A673 (cell line): ENCODE measurements around the gene TAF6L. TPM values are rescaled to one million over a fixed set of nuclear protein-coding genes. Genes with fewer than 3 reads are reported as not detected.

ENCODE experiments used
- BruUV-seq: library from RNA; stranded (reverse); fragments of 400-500 nt; replicated peaks from 2 replicates; lab custom pipeline; 2021; lab: Mats Ljungman, UMichigan
- CTCF ChIA-PET: fragments of 300-600 bp; sonication (Branson Sonifier 250); formaldehyde crosslinking; loops from one replicate; lab custom pipeline; 2022; ENCODE audit warnings: antibody characterized with exemption; lab: Charles Lee
- POLR2A ChIA-PET: fragments of 300-600 bp; sonication (Branson Sonifier 250); formaldehyde crosslinking; loops from one replicate; lab custom pipeline; 2022; ENCODE audit warnings: antibody characterized with exemption; ENCODE audit not compliant: low non-redundant PET; lab: Charles Lee
- DNase-seq: peaks from one replicate; pipeline ENCODE4 v3.0.0-alpha.2; 2015; ENCODE audit warnings: low spot score
- H3K27ac ChIP-seq: fragments of 200-600 bp; sonication (generic); 2 replicates; pipeline ENCODE4 v1.5.1; 2016; ENCODE audit warnings: mixed run types, low read depth, mild to moderate bottlenecking, mixed read lengths, antibody characterized with exemption, low read length; ENCODE audit not compliant: poor library complexity, severe bottlenecking
- H3K27me3 ChIP-seq: fragments of 200-600 bp; sonication (generic); replicated peaks from 2 replicates; pipeline ENCODE4 v1.6.1; 2017; ENCODE audit warnings: mixed run types, low read depth, mild to moderate bottlenecking, mixed read lengths, antibody characterized with exemption, low read length; ENCODE audit not compliant: insufficient read depth, poor library complexity
- H3K36me3 ChIP-seq: fragments of 200-600 bp; sonication (generic); 2 replicates; pipeline ENCODE4 v1.6.1; 2016; ENCODE audit warnings: mixed run types, mild to moderate bottlenecking, mixed read lengths, antibody characterized with exemption, low read length; ENCODE audit not compliant: insufficient read depth, poor library complexity, severe bottlenecking
- H3K4me1 ChIP-seq: fragments of 200-600 bp; sonication (generic); 2 replicates; pipeline ENCODE4 v1.6.1; 2017; ENCODE audit warnings: mixed run types, mild to moderate bottlenecking, mixed read lengths, antibody characterized with exemption, low read length; ENCODE audit not compliant: insufficient read depth, poor library complexity, severe bottlenecking
- H3K4me3 ChIP-seq: fragments of 200-600 bp; sonication (generic); 2 replicates; pipeline ENCODE4 v1.5.1; 2016; ENCODE audit warnings: low read depth, mixed run types, mild to moderate bottlenecking, mixed read lengths, low read length; ENCODE audit not compliant: poor library complexity, severe bottlenecking
- H3K9me3 ChIP-seq: fragments of 200-600 bp; sonication (generic); 2 replicates; pipeline ENCODE4 v1.6.1; 2016; ENCODE audit warnings: mixed run types, low read depth, mild to moderate bottlenecking, mixed read lengths, antibody characterized with exemption, low read length; ENCODE audit not compliant: poor library complexity, severe bottlenecking
- EZH2 ChIP-seq: fragments of 200-600 bp; sonication (generic); IDR thresholded peaks from 2 replicates; pipeline ENCODE4 v1.6.1; 2017; ENCODE audit warnings: borderline replicate concordance, low read depth, mild to moderate bottlenecking, mixed read lengths, antibody characterized with exemption, low read length; ENCODE audit not compliant: poor library complexity, severe bottlenecking
- intact Hi-C: fragments of 100-400 bp; cut with micrococcal nuclease; formaldehyde crosslinking; loops from one replicate; pipeline ENCODE4 v1.10.0; 2022; ENCODE audit not compliant: unreplicated experiment
- total RNA-seq: library from RNA; stranded (reverse); gene quantifications from 2 replicates; pipeline ENCODE4 v1.2.3, GENCODE V29; 2021
- TF ChIP-seq, protein P1 (sequence below): fragments of 300-800, 200-600 bp; sonication (generic); conservative IDR thresholded peaks from 2 replicates; pipeline ENCODE4 v1.5.1; 2017; ENCODE audit warnings: low read depth, mild to moderate bottlenecking, antibody characterized with exemption, low read length, moderate library complexity, mixed read lengths

TAF6L gene
- total RNA-seq, 1 experiment from 2014 or later = 70.9 TPM

DNA sequence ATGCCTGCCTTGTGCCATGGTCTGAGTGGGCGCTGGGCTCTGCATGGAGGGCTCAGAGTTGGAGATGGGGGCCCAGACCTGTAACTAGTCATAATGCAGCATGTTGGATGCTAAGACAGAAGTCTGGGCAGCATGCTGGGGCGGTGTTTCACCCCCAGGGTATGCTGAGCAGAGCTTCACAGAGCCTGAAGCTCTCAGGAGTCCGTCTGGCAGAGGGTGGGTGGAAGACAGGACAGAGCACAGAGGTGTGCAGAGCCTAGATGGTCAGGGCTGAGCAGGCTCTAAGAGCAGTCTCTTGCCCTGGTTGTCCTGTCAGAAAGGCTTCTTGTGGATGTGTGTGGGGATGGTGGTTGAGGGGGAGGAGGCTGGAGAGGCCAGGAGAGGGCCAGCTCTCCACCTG, 7.2 kb downstream of the TAF6L start:
- no peak overlapping the region for H3K27ac ChIP-seq
- no peaks in the 10 kb centered on the region for H3K27me3 ChIP-seq
- DNase-seq = no peak
- H3K36me3 ChIP-seq = peaks cover 63% of the 10 kb centered on the region
- no TSS peak for BruUV-seq
- ChIA-PET POLR2A (interaction anchor here (0.6 kb wide), 1 partner anchor 48 kb away, joined by 3 read pairs; no protein-coding TSS in a partner anchor), CTCF (no interaction called here)
- intact Hi-C loops = no loop called here
- H3K4me3 ChIP-seq = no peak overlapping the region
- no peaks in the 10 kb centered on the region for H3K4me1 ChIP-seq
- H3K9me3 ChIP-seq = no peaks in the 10 kb centered on the region
- TF ChIP-seq, protein P1, sequence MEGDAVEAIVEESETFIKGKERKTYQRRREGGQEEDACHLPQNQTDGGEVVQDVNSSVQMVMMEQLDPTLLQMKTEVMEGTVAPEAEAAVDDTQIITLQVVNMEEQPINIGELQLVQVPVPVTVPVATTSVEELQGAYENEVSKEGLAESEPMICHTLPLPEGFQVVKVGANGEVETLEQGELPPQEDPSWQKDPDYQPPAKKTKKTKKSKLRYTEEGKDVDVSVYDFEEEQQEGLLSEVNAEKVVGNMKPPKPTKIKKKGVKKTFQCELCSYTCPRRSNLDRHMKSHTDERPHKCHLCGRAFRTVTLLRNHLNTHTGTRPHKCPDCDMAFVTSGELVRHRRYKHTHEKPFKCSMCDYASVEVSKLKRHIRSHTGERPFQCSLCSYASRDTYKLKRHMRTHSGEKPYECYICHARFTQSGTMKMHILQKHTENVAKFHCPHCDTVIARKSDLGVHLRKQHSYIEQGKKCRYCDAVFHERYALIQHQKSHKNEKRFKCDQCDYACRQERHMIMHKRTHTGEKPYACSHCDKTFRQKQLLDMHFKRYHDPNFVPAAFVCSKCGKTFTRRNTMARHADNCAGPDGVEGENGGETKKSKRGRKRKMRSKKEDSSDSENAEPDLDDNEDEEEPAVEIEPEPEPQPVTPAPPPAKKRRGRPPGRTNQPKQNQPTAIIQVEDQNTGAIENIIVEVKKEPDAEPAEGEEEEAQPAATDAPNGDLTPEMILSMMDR = no peak
- no peak for TF ChIP-seq EZH2

DNA sequence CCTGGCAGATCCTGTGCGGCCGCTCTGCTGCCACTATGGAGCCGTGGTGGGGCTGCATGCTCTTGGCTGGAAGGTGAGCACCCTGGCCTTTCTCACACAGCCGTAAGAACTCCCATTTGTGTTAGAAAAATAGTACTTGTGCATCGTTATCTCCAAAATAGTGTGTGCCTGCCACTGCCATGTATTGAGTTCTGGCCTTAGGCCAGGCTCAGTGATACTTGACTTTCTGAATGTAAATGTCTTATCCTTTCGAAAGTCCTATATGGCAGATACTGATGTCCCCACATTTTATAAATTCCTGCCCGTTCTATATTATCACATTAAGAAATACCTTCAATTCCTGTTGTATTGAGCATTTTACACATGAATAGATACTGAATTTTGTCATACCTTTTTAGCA, 11.6 kb downstream of the TAF6L start:
- CTCF ChIA-PET = no interaction called here
- BruUV-seq = no TSS peak
- Histone ChIP-seq H3K27ac (no peak overlapping the region), H3K9me3 (no peaks in the 10 kb centered on the region), H3K36me3 (peaks cover 51% of the 10 kb centered on the region), H3K4me1 (no peaks in the 10 kb centered on the region), H3K27me3 (no peaks in the 10 kb centered on the region), H3K4me3 (no peak overlapping the region)
- TF ChIP-seq, protein P1 = no peak
- intact Hi-C loops = no loop called here
- POLR2A ChIA-PET = interaction anchor here (0.7 kb wide), 1 partner anchor 99 kb away, joined by 13 read pairs; no protein-coding TSS in a partner anchor
- no peak for DNase-seq

DNA sequence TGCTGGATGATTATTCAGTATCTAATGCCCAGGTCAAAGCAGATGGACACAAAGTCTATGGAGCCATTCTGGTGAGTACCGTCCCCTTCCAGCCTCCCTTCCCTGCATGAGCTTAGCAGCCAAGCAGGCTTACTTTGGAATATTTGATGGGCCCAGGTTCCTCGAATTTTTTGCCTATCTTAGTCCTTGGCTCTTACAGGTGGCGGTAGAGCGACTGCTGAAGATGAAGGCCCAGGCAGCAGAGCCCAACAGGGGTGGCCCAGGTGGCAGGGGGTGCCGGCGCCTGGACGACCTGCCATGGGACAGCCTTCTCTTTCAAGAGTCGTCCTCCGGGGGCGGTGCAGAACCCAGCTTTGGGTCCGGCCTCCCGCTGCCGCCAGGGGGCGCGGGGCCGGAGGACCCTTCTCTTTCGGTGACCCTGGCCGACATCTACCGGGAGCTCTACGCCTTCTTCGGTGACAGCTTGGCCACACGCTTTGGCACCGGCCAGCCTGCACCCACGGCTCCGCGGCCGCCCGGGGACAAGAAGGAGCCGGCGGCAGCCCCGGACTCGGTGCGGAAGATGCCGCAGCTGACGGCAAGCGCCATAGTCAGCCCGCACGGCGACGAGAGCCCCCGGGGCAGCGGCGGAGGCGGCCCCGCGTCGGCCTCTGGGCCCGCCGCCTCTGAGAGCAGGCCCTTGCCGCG, 15.3 kb downstream of the TAF6L start:
- Histone ChIP-seq H3K4me3 (peak overlapping the region; percentile 74), H3K4me1 (peaks cover 22% of the 10 kb centered on the region), H3K27me3 (no peaks in the 10 kb centered on the region), H3K36me3 (peaks cover 53% of the 10 kb centered on the region), H3K9me3 (no peaks in the 10 kb centered on the region), H3K27ac (peak overlapping the region; percentile 92)
- peak; percentile 91 for DNase-seq
- ChIA-PET CTCF (interaction anchor here (0.5 to 1.5 kb wide), 12 partner anchors 14 to 426 kb away, joined by 3 to 9 read pairs (median 4); partner anchors contain the start of genes EEF1G, POLR2G, STX5 and TAF6L), POLR2A (interaction anchor here (0.6 to 1.2 kb wide), 5 partner anchors 46 to 442 kb away, joined by 3 to 10 read pairs (median 4); partner anchors contain the start of gene STX5)
- no TSS peak for BruUV-seq
- TF ChIP-seq EZH2 = no peak
- TF ChIP-seq, protein P1 = peak; percentile 98
- intact Hi-C loops = loop anchor here (1.0 to 5.0 kb wide), 3 partner anchors 56 to 96 kb away; partner anchors contain the start of gene SLC3A2
